ENCODE data around the gene MRS2.

The MRS2 gene

GRCh38 chr6:24432611-24433010 lies 29.9 kb downstream of the MRS2 start:
- no peak for DNase-seq

GRCh38 chr6:24436979-24437378 lies 34.2 kb downstream of the MRS2 start:
- no peak for DNase-seq

DNA sequence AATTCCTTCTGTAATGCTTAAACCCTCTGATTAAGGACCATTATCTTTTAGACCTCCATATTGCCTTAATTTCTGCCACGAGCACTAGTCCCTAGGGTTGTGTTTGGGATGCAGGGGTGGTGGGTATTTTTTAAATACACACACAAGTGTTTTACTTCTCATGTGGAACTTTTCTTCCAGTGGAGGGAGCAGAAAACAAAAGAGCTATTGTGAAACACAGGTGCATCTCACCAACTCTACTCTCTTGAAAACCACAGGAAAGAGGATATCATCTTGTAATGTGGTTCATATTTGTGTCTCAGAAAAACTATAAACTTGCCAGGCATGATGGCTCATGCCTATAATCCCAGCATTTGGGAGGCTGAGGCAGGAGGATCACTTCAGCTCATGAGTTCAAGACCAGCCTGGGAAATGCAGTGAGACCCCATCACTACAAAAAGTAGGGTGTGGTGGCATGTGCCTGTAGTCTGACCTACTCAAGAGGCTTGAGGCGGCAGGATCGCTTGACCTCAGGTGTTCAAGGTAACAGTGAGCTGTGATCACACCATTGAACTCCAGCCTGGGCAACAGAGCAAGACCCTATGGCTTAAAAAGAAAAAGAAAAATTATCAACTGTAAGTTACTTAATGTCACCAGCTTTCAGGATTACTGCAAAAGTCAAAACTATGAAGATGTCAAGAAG lies 37.3 kb downstream of the MRS2 start:
- DNase-seq, result no peak

DNA sequence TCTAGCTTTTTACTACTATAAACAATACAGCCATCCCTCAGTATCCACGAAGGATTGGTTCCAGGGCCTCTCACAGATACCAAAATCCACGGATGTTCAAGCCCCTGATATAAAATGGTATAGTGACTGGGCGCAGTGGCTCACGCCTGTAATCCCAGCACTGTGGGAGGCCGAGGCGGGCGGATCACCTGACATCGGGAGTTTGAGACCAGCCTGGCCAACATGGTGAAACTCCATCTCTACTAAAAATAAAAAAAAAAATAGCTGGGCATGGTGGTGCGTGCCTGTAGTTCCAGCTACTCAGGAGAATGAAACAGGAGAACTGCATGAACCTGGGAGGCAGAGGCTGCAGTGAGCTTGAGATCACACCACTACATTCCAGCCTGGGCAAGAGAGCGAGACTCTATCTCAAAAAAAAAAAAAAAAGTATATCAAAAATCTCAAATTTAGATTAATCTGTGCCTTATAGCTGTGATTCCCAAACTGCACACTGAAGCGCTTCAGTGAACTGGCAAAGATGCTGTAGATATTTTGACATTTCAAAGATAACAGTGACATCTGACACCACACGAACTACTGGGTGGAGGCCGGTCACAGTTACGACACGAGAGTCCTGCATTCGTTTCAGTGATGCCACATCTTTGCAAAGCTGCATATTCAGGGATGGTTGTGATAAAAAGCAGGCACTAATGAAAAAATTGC lies 38.3 kb downstream of the MRS2 start:
- no peak for DNase-seq

- DNase-seq, result no peak
Measured at GRCh38 chr6:24441599-24441904, 38.8 kb downstream of the MRS2 start.

- DNase-seq, result no peak
Measured at GRCh38 chr6:24444588-24444987, 41.9 kb downstream of the MRS2 start.

GRCh38 chr6:24445704-24446103 lies 43.0 kb downstream of the MRS2 start:
- no peak for DNase-seq

DNA sequence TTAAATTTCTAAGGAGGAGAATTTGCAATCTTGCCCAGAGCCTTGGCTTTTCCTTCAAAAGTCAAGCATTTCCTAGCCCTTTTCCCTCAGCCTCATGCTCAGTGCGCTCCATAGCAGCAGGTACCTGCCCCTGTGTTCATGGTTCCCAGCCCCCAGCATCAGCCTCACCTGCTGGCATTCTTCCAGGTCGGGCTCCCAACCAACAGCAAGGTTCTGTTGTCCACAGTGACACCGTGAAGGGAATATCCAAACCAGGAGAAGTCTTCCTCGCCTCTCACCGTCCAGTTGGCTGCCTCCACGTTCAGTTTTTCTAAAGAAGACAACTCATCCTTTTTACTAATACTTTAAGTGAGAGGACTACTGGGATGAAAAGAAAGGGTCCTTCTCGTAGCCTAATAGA lies 43.9 kb downstream of the MRS2 start:
- no peak for DNase-seq

DNA sequence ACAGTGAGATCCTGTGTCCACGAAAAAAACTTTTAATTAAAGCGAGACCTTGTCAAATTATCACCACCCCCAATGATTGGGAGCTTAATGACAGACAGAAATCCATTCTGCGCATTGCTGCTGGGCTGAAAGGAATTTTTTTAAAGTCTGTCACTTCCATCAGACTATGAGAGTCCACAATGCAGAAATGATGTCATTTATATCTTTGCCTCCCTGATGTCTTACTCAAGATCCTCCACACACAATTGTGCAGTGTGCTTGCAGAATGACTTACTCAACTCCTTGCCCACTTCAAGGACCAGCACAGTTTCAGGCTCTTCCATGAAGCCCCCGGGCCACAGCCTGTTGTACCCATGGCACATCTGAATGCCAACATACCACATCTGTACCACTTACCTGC lies 45.7 kb downstream of the MRS2 start:
- DNase-seq, result no peak

DNA sequence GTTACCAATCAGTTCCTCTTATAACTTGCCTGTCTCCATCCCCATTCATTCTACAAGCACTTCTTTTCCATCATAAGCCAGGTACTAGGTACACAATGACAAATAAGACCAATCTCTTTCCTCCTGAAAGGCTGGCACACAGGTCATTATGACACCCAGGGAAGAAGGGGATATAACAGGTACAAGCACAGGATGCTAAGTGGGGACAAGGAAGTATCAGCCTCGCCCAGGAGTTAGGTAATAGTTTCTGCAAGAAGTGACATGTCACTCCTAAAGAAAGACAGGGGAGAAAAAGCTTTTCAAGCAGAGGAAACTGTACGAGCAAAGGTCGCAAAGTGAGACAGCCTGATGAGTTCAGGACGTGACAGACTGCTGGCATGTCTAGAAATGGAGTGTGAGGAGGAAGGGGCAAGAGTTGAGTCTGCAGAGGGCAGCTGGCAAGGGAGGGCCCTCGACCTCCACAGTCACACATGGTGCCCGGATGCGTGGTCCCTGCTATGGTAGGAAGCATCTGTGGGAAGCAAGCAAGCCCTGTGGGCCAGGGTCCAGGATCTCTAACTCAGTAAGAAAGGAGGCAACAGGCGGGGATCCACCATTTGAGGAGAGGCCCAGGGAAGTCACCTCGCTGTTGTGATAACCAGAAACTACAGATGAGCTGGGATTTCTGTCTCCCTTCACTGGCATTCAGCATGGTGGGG lies 46.2 kb downstream of the MRS2 start:
- no peak for DNase-seq

- peak; percentile 83 for DNase-seq
Measured at GRCh38 chr6:24451581-24452388, 49.0 kb downstream of the MRS2 start.

GRCh38 chr6:24453921-24454320 lies 51.2 kb downstream of the MRS2 start:
- DNase-seq, result no peak

GRCh38 chr6:24454452-24454851 lies 51.7 kb downstream of the MRS2 start:
- peak; percentile 72 for DNase-seq

GRCh38 chr6:24455061-24455460 lies 52.3 kb downstream of the MRS2 start:
- DNase-seq, result no peak

- no peak for DNase-seq
Measured at GRCh38 chr6:24458134-24458533, 55.4 kb downstream of the MRS2 start.

DNA sequence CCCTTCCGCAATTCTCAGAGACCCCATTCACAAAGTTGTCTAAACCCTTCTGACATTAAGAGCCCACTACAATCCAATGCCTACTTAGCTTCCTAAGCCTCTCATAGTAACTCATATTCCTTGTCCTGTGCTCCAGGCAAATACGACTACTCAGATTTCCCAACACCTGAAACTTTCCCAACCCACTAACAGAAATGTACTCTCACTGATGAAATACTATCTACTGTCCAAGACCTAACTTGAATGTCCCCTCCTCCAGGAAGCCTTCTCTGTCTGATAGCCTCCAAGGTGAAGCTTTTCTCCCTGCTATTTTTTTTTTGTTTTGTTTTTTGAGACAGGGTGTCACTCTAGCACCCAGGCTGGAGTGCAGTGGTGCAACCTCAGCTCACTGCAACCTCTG lies 56.2 kb downstream of the MRS2 start:
- no peak for DNase-seq

DNA sequence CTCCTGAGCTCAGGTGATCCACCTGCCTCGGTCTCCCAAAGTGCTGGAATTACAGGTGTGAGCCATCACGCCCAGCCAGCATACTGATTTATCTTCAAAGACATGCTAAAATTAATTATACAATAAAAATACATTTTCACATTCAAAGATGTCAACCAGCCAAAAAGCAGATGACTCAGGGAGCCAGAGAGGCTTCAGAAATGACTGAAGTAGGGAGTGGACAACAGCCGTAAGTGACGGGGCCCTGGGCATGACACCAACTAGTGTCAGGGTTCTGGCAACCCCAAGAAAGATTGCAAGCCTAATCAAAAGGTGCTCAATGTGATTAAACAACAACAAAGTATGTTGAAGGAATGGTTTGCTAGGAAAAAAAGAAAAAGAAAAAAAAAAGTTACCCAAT lies 58.2 kb downstream of the MRS2 start:
- DNase-seq, result no peak

GRCh38 chr6:24464253-24465038 lies 61.7 kb downstream of the MRS2 start:
- no peak for DNase-seq

DNA sequence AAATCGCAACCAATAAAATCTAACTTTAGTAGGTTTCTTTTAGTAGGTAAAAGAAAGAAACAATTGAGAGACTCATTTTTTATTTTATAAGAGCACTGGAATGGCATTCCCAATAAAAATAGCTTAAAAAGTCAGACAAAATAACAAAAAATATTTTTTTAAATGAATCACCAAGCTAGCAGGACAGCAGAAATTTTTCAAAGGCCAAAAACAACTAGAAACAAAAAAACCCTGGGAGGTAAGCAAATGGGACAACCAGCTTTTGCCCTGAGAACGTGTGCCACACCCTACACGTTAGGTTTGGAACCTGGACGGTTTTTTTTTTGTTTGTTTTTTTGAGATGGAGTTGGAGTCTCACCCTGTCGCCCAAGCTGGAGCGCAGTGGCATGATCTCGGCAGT lies 67.1 kb downstream of the MRS2 start:
- DNase-seq, result no peak

DNA sequence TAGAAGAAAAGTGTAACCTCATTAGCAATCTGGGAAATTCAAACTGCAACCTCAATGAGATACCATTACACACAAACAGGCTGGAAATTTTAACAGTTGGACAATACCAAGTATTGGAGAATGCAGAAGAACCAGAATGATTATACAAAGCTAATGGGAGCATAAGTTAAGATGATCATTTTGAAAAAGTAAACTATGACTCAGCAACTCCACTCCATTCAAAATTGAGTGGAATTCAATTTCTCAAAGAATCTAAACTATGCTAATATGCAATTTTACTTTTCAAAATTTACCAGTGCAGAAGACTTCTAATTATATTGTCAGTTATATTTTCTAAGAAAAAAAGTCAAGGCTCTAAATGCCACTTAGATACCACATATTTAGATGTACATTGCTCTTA lies 69.4 kb downstream of the MRS2 start:
- DNase-seq, result no peak

Data from hematopoietic multipotent progenitor cell treated with erythropoietin and hydrocortisone succinate and interleukin-3 and kit ligand, for 6 days (in vitro differentiated cells).